D721Med (cell line): ENCODE measurements around the gene LRRIQ4.
A peak's percentile ranks its signal among the peaks of the same experiment; 100 is the strongest.

Experiments
- DNase-seq: peaks from one replicate; pipeline ENCODE4 v3.0.0; 2011; ENCODE audit warnings: low spot score; ENCODE audit not compliant: insufficient read length
- FAIRE-seq: peaks from 2 replicates; lab custom pipeline; 2011; peaks lifted over from hg19 to GRCh38; lab: Jason Lieb, UNC
- TF ChIP-seq, protein P1 (sequence below): IDR thresholded peaks from 2 replicates; pipeline ENCODE4 v1.5.1; 2012; ENCODE audit warnings: mild to moderate bottlenecking, control low read depth; ENCODE audit not compliant: insufficient read depth; ENCODE audit errors: missing control alignments

Gene LRRIQ4

DNA sequence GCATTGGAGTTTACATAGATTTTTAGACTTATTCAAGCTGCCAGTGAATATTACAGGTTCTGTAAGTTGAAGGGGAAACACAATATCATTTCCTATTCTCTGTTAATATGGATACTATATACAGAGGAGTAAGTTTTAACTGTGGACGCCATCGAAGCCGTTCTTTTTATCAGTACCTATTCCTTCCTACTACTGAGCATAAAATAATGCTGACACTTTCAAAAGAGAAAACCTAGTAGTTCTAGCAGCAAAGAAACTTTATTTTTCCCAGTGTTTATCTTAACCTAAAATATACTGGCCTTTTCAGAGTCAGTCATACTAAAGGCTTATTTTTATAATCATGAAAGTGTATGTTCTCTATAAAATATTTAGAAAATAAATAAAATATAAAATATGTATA, 42.8 kb downstream of the LRRIQ4 start:
- DNase-seq = no peak
- TF ChIP-seq, protein P1, sequence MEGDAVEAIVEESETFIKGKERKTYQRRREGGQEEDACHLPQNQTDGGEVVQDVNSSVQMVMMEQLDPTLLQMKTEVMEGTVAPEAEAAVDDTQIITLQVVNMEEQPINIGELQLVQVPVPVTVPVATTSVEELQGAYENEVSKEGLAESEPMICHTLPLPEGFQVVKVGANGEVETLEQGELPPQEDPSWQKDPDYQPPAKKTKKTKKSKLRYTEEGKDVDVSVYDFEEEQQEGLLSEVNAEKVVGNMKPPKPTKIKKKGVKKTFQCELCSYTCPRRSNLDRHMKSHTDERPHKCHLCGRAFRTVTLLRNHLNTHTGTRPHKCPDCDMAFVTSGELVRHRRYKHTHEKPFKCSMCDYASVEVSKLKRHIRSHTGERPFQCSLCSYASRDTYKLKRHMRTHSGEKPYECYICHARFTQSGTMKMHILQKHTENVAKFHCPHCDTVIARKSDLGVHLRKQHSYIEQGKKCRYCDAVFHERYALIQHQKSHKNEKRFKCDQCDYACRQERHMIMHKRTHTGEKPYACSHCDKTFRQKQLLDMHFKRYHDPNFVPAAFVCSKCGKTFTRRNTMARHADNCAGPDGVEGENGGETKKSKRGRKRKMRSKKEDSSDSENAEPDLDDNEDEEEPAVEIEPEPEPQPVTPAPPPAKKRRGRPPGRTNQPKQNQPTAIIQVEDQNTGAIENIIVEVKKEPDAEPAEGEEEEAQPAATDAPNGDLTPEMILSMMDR = no peak
- FAIRE-seq = no peak

DNA sequence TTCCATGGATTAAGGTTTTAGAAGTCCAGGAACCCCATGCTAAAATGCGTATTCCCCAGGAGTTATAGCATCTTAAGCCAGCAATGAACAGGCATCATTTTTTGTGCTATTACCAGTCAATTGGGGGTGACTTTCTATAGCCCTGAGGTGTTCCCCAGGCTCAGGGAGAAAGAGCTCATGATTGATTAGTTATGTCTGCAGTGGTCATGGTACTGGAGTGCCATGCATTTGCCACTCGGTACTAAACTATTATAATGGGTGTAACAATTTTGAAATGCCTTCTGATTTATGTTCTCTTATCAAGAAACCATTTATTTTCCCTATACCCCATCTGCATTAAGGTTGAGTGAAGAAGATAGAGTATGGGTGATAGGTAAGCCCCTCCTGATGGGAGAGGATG, 45.1 kb downstream of the LRRIQ4 start:
- no peak for DNase-seq
- FAIRE-seq = no peak
- TF ChIP-seq, protein P1 = no peak

DNA sequence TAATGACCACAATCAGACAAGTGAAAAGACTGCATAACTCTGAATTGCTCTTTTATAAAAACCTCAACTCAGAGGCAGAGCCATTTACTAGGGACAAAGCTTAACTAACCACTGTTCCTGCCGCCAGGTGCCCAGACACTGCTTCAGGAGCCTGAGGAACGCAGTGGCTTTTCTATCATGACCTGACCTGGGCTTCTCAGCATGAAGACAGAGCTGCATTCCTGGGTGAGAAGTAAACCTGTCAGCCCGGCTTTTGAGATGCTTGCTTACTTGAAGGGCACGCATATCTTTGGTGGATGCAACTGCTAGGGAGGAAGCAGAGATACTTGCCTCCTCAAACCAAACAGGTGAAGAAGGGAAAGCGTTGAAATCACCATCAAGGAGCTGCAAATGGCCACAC, 49.2 kb downstream of the LRRIQ4 start:
- FAIRE-seq (no peak), DNase-seq (no peak)
- TF ChIP-seq, protein P1 = no peak

DNA sequence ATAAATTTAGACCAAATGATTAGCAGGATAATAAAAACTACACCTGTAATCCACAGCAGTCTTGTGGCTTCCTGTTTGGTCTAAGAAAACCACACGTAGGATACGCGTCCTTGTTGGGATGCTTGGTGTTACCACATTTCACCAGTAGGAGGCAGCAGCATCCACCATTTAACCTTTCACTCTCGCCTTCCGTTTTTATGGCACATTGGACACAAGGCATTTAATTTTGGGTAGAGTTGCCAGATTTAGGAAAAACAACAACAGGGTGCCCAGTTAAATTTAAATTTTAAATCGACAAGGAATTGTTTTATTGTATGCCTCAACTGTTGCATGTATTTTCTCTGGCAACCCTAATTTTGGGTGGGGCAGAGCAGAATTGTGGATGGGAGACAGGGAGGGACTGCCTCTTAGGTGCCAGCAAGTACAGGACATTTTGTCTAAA, 50.8 kb downstream of the LRRIQ4 start:
- no peak for DNase-seq
- no peak for FAIRE-seq
- TF ChIP-seq, protein P1 = peak; percentile 97

DNA sequence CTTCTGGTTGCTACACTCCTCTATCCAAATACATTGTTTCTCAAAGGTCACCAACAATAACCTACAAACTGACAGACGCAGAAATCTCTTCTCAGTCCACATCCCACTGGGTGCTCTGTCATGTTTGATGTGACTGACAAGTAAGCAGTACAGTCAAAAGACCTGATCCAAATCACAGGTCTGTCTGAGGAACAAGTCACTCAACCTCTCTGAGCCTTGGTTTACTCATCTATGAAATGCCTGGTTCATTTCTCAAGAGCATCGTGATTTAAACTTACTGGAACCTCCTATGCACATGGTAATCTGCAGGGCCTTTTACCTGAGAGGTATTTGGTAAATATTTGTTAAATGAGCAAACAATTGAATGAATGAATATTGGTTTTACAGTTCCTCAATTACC, 51.6 kb downstream of the LRRIQ4 start:
- TF ChIP-seq, protein P1 = no peak
- DNase-seq (no peak), FAIRE-seq (no peak)

DNA sequence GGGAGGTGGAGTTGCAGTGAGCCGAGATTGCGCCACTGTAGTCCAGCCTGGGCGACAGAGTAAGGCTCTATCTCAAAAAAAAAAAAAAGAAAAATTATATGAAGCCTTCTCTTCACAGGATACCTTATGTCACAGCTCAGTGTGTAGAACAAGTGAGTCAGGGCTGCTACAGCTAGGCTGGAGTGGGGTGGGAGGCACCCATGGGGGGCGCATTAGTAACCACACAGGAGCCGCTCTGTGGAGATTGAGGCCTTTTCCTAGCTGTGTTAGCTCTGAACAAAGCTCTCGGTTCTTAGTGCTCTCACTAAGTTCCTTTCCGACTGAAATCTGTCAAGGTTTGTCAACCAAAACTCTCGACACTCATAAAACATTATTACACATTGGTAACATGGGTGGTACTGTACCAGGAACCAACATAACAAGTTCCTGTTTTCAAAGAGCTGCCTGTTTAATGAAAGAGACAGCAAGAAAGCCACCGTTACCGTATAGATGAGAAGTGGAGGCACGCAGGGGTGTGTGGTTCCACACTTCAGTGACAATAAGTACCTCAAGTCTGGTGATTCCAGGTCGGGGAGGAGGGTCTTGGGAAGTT, 52.6 kb downstream of the LRRIQ4 start:
- DNase-seq (no peak), FAIRE-seq (no peak)
- TF ChIP-seq, protein P1 = no peak

DNA sequence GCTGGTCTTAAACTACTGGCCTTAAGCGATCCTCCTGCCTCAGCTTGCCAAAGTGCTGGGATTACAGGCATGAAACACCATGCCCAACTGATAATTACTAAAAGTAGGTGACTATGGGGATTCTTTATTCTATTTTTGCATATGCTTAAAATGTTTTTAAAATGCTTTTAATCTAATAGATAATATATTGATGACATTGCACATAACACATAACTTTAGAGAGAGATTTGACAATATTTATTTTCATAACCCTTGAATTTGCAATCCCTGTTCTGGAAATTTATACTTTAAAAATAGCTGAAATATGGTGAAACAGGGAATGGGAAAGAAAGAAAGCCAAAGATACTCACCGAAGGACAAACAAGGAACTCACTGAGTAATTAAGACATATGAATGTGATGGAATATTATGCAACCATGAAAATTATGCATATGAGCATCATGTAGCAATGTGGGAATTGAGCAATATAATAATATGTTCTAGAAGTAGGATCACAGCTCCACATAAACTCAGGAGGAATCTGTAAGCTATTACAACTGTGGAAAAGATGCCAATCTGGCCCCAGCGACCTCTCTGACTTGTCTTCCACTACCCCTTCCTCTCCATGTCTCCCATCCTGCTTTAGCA, 55.0 kb downstream of the LRRIQ4 start:
- TF ChIP-seq, protein P1 = no peak

More for the DNA sequence above, 55.0 kb downstream of the LRRIQ4 start:
- DNase-seq (no peak), FAIRE-seq (no peak)
